GM13976 (cell line): Measurements from ENCODE around the gene NDRG3.
"Not testable (repeated sequence)": the region's sequence is repeated elsewhere in the genome, so short reads cannot be mapped to it uniquely, and the experiment has no call there.

ENCODE experiments used
- DNase-seq: peaks from one replicate; pipeline ENCODE4 v3.0.0; 2012; ENCODE audit warnings: low spot score
- CTCF ChIP-seq: IDR thresholded peaks from 2 replicates; pipeline ENCODE4 v1.5.1; 2012; ENCODE audit warnings: borderline replicate concordance, mild to moderate bottlenecking; ENCODE audit not compliant: insufficient read depth; ENCODE audit errors: extremely low read depth, missing control alignments, control extremely low read depth
- in situ Hi-C: fragments of 300-500 bp; cut with MboI; formaldehyde crosslinking; loops from one replicate; pipeline ENCODE4 v1.12.0; 2022; ENCODE audit warnings: low sequenced_read_pairs, mixed read lengths, inconsistent platforms; ENCODE audit not compliant: unreplicated experiment

NDRG3 gene

GRCh38 chr20:36717657-36718056, 28.2 kb downstream of the NDRG3 start:
- in situ Hi-C loops = no loop called here
- TF ChIP-seq CTCF = peak; percentile 42
- DNase-seq = no peak

GRCh38 chr20:36717021-36717420, 28.9 kb downstream of the NDRG3 start:
- in situ Hi-C loops = no loop called here
- TF ChIP-seq CTCF = no peak
- no peak for DNase-seq

- TF ChIP-seq CTCF = no peak
- in situ Hi-C loops = no loop called here
- DNase-seq = no peak
Observed at GRCh38 chr20:36712775-36713174, 33.1 kb downstream of the NDRG3 start.

- in situ Hi-C loops = no loop called here
- DNase-seq = no peak
- no peak for TF ChIP-seq CTCF
Observed at GRCh38 chr20:36709126-36709525, 36.8 kb downstream of the NDRG3 start.

GRCh38 chr20:36703530-36703929, 42.4 kb downstream of the NDRG3 start:
- in situ Hi-C loops = no loop called here

GRCh38 chr20:36700438-36700837, 45.5 kb downstream of the NDRG3 start:
- DNase-seq = no peak
- in situ Hi-C loops = no loop called here
- TF ChIP-seq CTCF = no peak

More at GRCh38 chr20:36703530-36703929, 42.4 kb downstream of the NDRG3 start:
- DNase-seq = no peak
- TF ChIP-seq CTCF = no peak

GRCh38 chr20:36695467-36695866, 50.4 kb downstream of the NDRG3 start:
- in situ Hi-C loops, DNase-seq: not testable (repeated sequence)
